NB4 (cell line): ENCODE measurements around the gene RBP2.

ENCODE experiments used
- DNase-seq: peaks from one replicate; pipeline ENCODE4 v3.0.0; 2010; ENCODE audit warnings: low read depth
- H3K4me3 ChIP-seq: one replicate; pipeline ENCODE4 v1.5.1; 2011; ENCODE audit warnings: mild to moderate bottlenecking, low read depth, low read length, moderate library complexity
- CTCF ChIP-seq: IDR thresholded peaks from one replicate; pipeline ENCODE4 v1.5.1; 2012; ENCODE audit warnings: low read depth, low read length
- MAX ChIP-seq: IDR thresholded peaks from 2 replicates; pipeline ENCODE4 v1.6.1; 2011; ENCODE audit warnings: low read depth, low read length
- MYC ChIP-seq: IDR thresholded peaks from 2 replicates; pipeline ENCODE4 v1.6.1; 2011; ENCODE audit warnings: low read depth, low read length
- POLR2A ChIP-seq: IDR thresholded peaks from 2 replicates; pipeline ENCODE4 v1.6.1; 2011; ENCODE audit warnings: mild to moderate bottlenecking; ENCODE audit not compliant: insufficient read length; ENCODE audit errors: extremely low read depth

The RBP2 gene

GRCh38 chr3:139430493-139430892, 45.8 kb downstream of the RBP2 start:
- DNase-seq: no peak
- no peak overlapping the region for H3K4me3 ChIP-seq

GRCh38 chr3:139427283-139428060, 48.8 kb downstream of the RBP2 start:
- no peak overlapping the region for H3K4me3 ChIP-seq
- DNase-seq: peak; percentile 76
- no peak for TF ChIP-seq MYC
- no peak for TF ChIP-seq POLR2A
- TF ChIP-seq CTCF: peak; percentile 67

More at GRCh38 chr3:139430493-139430892, 45.8 kb downstream of the RBP2 start:
- TF ChIP-seq POLR2A (no peak), MYC (no peak)

GRCh38 chr3:139425745-139426400, 50.4 kb downstream of the RBP2 start:
- no peak for TF ChIP-seq CTCF
- TF ChIP-seq MAX: no peak

GRCh38 chr3:139423232-139423631, 53.1 kb downstream of the RBP2 start:
- TF ChIP-seq CTCF (no peak), MYC (no peak), POLR2A (no peak), MAX (no peak)
- H3K4me3 ChIP-seq: no peak overlapping the region
- no peak for DNase-seq

More at GRCh38 chr3:139425745-139426400, 50.4 kb downstream of the RBP2 start:
- DNase-seq: no peak
- H3K4me3 ChIP-seq: no peak overlapping the region

- no peak overlapping the region for H3K4me3 ChIP-seq
- DNase-seq: no peak
- no peak for TF ChIP-seq MAX
Observed at GRCh38 chr3:139421460-139421859, 54.9 kb downstream of the RBP2 start.

GRCh38 chr3:139421040-139421439, 55.3 kb downstream of the RBP2 start:
- DNase-seq: no peak
- TF ChIP-seq MAX (no peak), CTCF (no peak), POLR2A (no peak), MYC (no peak)
- no peak overlapping the region for H3K4me3 ChIP-seq
